Right hindlimb (tissue), 1 donor: Measurements from ENCODE around the gene PCOLCE2.
A peak's percentile ranks its signal among the peaks of the same experiment; 100 is the strongest.

Experiments
- DNase-seq: peaks from one replicate; pipeline ENCODE4 v3.0.0-alpha.2; 2018

The PCOLCE2 gene

DNA sequence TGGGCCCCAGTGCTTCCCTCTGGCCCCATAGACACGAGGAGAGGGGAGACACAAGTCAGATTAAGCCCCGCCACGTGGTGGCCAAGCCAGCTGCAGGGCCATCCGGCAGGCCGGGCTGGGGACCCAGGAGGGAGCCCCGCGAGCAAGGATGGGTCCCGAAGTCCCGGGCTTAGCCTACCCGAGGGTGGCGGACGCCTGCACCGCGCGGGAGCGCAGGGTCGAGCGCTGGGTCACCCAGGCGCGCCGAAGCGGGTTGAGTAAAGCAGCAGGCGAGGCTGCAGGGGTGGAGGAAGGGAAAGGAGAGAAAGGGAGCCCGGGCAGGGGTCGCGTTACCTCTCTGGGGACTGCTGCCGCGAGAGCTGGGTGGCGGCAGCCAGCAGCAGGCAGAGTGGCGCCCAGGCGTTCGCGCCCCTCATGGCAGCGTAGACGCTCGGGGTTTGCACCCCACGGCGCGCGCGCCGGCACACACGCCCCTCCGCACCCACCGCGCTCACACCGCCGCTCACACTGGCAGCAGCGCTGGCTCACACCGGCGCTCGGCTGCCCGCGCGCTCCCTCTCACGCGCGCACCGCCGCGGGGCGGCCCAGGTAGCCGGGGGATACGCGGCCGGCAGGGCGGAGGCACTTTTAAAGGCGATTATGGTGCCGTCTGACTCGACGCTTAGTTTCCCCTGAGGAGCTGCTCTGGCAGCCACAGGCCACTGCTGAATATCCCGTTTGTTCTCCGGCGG is at the start of gene PCOLCE2:
Gene PCOLCE2 (minus strand): TSS at position 603 of the 731 bp plus-strand sequence. CDS start 187 bp downstream, at position 416.
- peak; percentile 63 for DNase-seq

GRCh38 chr3:142935963-142936362 is 47.1 kb upstream of the PCOLCE2 start:
- no peak for DNase-seq

- no peak for DNase-seq
Measured at GRCh38 chr3:142934887-142935269, 46.0 kb upstream of the PCOLCE2 start.

DNA sequence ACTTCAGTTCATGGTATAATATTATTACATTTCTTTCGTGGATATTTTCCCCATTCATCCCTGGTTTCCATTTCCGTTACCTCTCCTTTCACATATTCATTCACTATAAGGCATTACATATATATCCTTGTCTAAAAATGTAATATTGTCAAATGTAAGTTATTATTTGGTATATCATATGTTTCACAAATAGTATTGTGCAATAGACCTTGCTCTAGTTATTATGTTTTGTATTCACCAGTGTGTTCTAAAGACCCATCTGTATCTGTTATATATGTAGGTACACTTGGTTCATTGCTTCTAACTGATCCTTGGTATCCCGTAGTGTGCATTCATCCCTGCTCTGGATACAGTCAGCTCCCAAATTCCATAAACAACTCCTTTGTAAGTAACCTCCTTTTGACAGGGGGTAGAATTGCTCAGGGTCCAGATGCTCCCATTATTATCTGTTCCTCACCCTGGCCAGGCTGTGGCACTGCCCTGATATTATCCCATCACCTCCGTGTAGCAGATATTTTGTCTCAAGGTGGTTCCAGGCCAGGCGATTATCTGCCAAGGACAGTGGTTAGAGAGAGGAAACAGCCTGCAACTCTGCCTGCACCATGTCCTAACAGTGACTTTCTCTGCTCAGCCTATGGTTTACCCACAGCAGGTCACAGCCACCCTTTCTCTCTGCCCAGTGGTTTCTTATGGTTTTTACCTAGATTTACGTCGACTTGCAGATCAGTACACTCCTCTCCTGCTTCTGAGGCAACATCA is 45.4 kb upstream of the PCOLCE2 start:
- DNase-seq, result no peak

GRCh38 chr3:142931222-142931621 is 42.3 kb upstream of the PCOLCE2 start:
- no peak for DNase-seq

DNA sequence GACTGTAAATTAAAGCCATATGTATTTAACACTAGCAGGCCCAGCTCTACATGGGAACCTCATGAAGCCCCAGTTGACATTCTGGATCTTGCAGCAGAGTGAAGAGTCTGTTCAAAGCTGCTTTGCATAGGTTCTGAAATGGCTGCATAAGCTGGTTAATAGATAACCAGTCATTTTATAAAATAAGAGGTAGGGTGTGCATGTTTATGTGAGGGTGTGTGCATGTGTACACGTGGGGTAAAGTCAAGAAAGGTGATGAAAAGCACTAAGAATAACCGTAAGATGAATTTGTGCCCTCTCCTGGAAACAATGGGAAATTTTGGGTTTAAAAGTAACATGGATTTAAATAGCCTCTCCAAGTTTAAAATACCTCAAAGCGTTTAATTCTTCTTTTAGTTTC is 41.6 kb upstream of the PCOLCE2 start:
- DNase-seq, result no peak

GRCh38 chr3:142929890-142930289 is 41.0 kb upstream of the PCOLCE2 start:
- no peak for DNase-seq

- no peak for DNase-seq
Measured at GRCh38 chr3:142929109-142929508, 40.2 kb upstream of the PCOLCE2 start.

- no peak for DNase-seq
Measured at GRCh38 chr3:142926368-142926944, 37.6 kb upstream of the PCOLCE2 start.

- DNase-seq, result no peak
Measured at GRCh38 chr3:142925140-142925539, 36.3 kb upstream of the PCOLCE2 start.

GRCh38 chr3:142923694-142924093 is 34.8 kb upstream of the PCOLCE2 start:
- DNase-seq, result no peak

- DNase-seq, result no peak
Measured at GRCh38 chr3:142916605-142917004, 27.7 kb upstream of the PCOLCE2 start.

- DNase-seq, result no peak
Measured at GRCh38 chr3:142915636-142916035, 26.8 kb upstream of the PCOLCE2 start.

DNA sequence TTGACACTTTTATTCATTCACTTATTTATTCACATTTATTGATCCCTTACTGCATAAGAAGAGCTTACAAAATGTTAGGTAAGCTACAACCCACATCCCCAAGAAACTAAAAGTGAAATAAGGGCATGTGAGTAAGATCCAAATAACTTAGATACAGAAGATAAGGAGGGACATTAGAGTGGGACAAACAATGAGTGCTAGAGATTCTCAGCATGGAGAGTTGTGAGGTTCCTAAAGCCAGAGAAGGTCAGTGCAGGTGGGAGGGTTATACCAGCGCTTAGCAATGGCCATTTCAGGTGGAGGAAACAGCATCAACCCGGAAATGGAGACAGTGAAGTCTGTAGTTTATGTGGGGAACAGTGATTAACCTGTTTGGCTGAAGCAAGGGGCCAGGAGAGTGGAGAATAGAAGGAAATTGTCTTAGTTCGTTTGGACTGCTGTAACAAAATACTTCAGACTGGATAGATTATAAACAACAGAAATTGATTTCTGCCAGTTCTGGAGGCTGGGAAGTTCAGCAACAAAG is 25.5 kb upstream of the PCOLCE2 start:
- no peak for DNase-seq

DNA sequence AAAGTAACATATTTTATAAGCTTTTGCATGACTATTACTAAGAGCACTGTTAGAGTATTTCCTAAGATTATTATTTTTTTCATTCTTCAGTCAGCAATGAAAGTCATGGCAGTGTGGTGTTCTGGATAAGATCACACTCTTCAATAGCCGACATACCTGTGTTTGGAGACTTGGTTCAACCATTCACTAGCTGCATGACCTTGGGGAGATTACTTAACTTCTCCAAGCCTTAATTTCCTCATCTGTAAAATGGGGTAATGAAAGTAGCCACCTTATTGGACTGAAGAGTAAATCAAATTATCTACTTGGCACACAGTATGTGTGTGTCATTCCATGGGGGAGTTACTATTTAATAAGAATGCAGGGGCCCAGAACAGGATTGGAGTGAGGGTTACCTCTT is 24.5 kb upstream of the PCOLCE2 start:
- no peak for DNase-seq

DNA sequence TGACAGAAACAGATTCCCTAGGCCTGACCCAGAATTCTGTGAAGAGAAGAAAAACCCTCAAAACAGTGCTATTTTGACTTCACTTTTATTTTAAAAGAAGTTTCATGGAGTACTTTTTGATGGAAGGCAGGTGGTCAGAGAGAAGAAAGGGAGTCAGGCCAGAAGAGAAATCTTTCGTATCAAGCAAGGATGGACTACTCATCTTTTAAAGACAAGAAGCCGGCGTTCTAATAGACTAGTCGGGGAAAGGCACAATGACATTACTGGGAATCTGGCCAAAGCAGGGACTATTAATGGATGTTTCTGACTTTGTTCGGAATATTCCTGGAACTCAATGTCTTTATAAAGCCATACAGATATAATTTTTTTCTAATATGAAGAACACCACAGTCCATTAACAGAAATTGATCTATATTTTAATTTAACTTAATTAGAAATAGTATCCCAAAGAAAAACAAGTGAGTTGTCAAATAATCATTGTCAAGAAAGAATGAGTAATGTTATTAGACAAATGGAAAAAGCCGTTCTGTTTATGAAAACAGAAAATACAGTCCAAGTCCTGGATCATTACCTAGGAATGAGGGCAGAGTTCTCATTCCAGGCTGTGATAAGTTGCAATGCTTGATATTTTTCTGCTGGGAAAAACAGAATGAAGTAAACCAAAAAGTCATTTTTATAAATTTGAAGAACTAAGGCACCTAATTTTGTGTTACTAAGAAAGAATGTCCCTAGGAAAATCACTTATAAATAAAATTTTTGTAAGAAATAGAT is 23.7 kb upstream of the PCOLCE2 start:
- no peak for DNase-seq

- DNase-seq, result no peak
Measured at GRCh38 chr3:142910280-142910679, 21.4 kb upstream of the PCOLCE2 start.

DNA sequence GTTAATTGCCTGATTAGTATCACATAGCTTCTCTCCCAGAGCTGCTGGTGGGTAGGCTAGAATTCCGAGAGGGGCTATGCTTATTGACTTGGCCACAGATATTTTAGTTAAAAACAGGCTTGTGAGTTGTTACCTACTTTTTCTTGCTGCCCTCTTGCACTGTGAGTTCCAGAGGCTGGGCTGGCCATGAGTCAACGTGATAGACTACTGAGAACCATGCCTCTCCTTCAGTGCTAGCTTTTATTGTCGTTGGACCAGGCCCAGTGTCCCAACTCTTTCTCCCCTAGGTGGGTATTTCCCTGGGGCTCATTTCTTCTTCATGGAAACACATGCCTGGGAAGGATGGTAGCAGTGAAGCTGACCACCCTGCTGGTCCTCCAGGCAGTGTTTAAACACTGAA is 20.4 kb upstream of the PCOLCE2 start:
- DNase-seq, result no peak

DNA sequence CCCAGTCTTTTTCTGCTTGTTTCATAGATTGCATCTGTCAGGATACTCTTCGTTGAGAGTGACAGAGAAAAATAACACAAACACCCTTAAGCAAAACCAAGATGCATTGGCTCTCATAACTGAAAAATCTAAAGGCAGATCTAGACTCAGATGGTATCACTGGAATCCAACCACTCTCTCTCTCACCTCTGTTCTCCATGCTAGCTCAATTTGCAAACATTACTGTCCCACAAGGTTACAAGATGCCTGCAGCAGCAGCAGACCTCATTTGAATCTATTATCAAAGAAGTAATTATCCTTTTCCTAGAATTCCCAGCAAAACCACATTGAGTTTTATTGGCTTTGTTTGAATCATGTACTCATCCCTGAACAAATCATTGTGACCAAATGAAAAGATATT is 19.1 kb upstream of the PCOLCE2 start:
- no peak for DNase-seq

DNA sequence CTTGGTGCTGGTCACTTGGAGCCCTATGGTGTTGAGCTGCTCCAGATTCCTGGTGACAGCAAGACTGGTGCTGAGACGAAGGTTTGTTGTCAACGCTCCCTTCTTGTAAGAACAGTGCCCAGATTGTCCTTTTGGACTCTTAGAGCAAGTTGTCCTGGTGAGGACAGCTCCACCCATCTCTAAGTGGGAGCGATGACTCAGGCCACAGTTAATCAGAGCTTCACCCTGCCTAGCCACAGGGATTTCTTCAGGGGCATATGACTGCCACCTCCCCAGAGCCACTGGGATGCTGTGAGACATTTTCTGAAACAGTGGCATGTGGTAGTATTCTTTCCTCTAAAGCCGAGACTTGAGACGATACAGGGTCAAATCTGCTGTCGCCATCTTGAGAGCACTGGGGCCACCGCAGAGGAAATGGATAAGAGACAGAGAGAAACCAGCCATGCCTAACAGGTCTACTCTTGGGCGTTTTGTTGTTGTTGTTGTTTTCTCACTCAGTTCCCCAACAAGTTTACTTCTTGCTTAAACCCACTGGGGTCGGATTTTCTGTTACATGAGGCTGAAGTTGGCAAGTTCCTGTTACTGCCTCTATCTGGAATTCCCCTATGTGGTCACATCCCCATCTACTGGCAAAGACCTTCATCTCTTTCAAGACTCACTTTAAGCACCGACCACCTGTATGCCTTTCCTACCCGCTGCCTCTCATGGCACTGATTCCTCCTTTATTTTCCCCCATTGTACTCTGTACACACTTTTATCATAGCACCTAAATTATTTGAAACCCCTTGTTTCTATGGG is 16.0 kb upstream of the PCOLCE2 start:
- DNase-seq, result no peak

DNA sequence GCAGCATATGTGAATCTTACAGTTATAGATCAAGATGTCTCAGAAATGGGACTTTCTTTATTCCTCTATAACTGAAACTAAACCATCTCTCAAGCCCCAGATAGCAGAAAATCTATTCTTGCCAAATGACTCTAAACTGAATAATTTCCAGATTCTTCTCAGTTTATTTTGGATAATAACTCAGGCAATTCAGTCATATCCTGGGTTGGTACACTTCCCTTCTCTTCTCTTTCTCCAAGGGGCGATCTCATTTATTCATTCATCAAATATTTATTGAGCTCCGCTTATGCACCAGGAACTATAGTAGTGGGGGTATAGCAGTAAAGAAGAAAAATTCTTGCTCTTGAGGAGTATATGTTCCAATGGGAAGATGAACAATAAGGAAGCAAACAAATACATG is 13.5 kb upstream of the PCOLCE2 start:
- no peak for DNase-seq
